ENCODE results near the gene PCBP3. TPM values are rescaled to one million over a fixed set of nuclear protein-coding genes. Genes with fewer than 3 reads are reported as not detected.
"Not testable (repeated sequence)": the region's sequence is repeated elsewhere in the genome, so short reads cannot be mapped to it uniquely, and the experiment has no call there.

PCBP3 gene
- total RNA-seq, 1 donor from 2014 or later = not detected

- intact Hi-C loops (cut with micrococcal nuclease) = no loop called here
- ATAC-seq (ENCODE audit: low read depth) (no peak), DNase-seq (no peak)
- no peaks in the 10 kb centered on the region for H3K4me1 Mint-ChIP-seq
- peaks cover 3% of the 10 kb centered on the region for H3K27me3 Mint-ChIP-seq
- ChIA-PET POLR2A (no interaction called here), CTCF (no interaction called here)
- TF ChIP-seq CTCF (IDR thresholded peaks at IDR 0.05) = no peak
- H3K4me3 Mint-ChIP-seq = no peak overlapping the region
- no peaks in the 10 kb centered on the region for H3K36me3 Mint-ChIP-seq (ENCODE audit: low read depth)
- H3K9me3 Mint-ChIP-seq = peaks cover 5% of the 10 kb centered on the region
- H3K27ac Mint-ChIP-seq = no peak overlapping the region
These were observed 306.6 kb downstream of the PCBP3 start for GRCh38 chr21:45949928-45950739.

GRCh38 chr21:45950740-45951515 lies 307.4 kb downstream of the PCBP3 start:
- CTCF ChIA-PET = no interaction called here

GRCh38 chr21:45951676-45952075 lies 308.2 kb downstream of the PCBP3 start:
- POLR2A ChIA-PET = no interaction called here
- TF ChIP-seq CTCF (IDR thresholded peaks at IDR 0.05) = no peak
- DNase-seq (no peak), ATAC-seq (ENCODE audit: low read depth) (no peak)
- H3K4me3 Mint-ChIP-seq = no peak overlapping the region
- CTCF ChIA-PET = no interaction called here
- peaks cover 6% of the 10 kb centered on the region for H3K27me3 Mint-ChIP-seq
- no peaks in the 10 kb centered on the region for H3K4me1 Mint-ChIP-seq
- peaks cover 5% of the 10 kb centered on the region for H3K9me3 Mint-ChIP-seq
- H3K36me3 Mint-ChIP-seq (ENCODE audit: low read depth) = no peaks in the 10 kb centered on the region
- H3K27ac Mint-ChIP-seq = no peak overlapping the region
- intact Hi-C loops (cut with micrococcal nuclease) = no loop called here

More at GRCh38 chr21:45950740-45951515, 307.4 kb downstream of the PCBP3 start:
- Mint-ChIP-seq H3K9me3 (peaks cover 5% of the 10 kb centered on the region), H3K4me1 (no peaks in the 10 kb centered on the region), H3K27ac (no peak overlapping the region), H3K36me3 (ENCODE audit: low read depth) (no peaks in the 10 kb centered on the region), H3K27me3 (peaks cover 3% of the 10 kb centered on the region), H3K4me3 (no peak overlapping the region)
- POLR2A ChIA-PET = no interaction called here
- intact Hi-C loops (cut with micrococcal nuclease) = no loop called here
- no peak for TF ChIP-seq CTCF (IDR thresholded peaks at IDR 0.05)
- DNase-seq (no peak), ATAC-seq (ENCODE audit: low read depth) (no peak)

- ATAC-seq (ENCODE audit: low read depth); H3K4me3 Mint-ChIP-seq; intact Hi-C loops (cut with micrococcal nuclease); DNase-seq; H3K4me1 Mint-ChIP-seq; H3K36me3 Mint-ChIP-seq (ENCODE audit: low read depth); POLR2A ChIA-PET; H3K9me3 Mint-ChIP-seq; H3K27ac Mint-ChIP-seq; CTCF ChIA-PET: not testable (repeated sequence)
- H3K27me3 Mint-ChIP-seq = peaks cover 11% of the 10 kb centered on the region
These were observed 309.0 kb downstream of the PCBP3 start for GRCh38 chr21:45952527-45952926.

GRCh38 chr21:45952974-45953373 lies 309.4 kb downstream of the PCBP3 start:
- Mint-ChIP-seq H3K27me3 (peaks cover 13% of the 10 kb centered on the region), H3K4me1 (no peaks in the 10 kb centered on the region), H3K27ac (no peak overlapping the region), H3K36me3 (ENCODE audit: low read depth) (no peaks in the 10 kb centered on the region), H3K4me3 (no peak overlapping the region), H3K9me3 (peaks cover 5% of the 10 kb centered on the region)
- TF ChIP-seq CTCF (IDR thresholded peaks at IDR 0.05) = no peak
- POLR2A ChIA-PET = no interaction called here
- intact Hi-C loops (cut with micrococcal nuclease) = no loop called here
- ATAC-seq (ENCODE audit: low read depth) (no peak), DNase-seq (no peak)
- CTCF ChIA-PET = no interaction called here
